Activated effector memory CD4-positive, alpha-beta T cell treated with Interleukin-2 at 50 U/mL for 16 hours (primary cell): Measurements from ENCODE around the gene ULK2.
A peak's percentile ranks its signal among the peaks of the same experiment; 100 is the strongest.

ENCODE experiments used
- DNase-seq: peaks from one replicate; pipeline ENCODE4 v3.0.0-alpha.2; 2020

ULK2 gene

DNA sequence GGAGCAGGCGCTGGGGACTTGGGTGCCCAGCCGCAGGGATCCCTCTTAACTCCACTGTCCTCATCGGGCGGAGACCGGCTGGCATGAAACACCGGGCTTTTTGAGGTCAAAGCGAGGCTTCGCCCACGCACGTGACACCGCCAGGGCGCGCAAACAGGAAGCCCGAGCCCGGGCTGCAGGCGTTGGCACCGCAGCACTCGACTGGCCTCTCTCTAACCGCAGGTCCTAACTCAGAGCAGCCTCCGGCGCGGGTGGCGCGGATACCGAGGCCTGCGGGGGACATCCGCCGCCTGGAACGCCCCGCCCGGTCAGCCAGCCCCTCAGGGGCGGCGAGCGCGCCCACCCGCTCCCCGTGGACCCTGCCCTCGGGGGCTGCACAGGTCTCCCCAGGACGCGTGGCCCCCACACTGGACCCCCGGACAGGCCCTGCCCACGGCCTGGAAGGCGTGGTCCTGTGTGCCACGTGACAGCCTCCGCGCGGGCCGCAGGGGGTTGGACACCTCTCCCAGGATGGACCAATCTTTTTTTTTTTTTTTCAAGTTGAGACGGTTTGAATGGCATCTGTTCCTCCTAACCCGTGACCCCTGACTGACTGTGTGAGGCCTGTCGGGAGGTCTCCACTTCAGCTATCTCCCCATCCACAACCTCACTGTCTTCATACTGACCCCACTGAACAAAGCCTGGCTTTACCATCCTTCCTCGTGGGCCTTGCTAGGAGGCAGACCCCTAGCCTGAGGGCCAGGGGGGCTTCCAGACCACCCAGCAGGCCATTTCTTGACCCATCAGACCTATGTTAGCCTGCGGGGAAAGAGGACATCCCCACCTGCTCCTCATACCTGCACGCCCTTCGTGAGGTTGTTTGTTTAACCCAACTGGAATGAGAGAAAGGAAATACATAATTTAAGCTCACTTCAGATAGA is 143.0 kb downstream of the ULK2 start:
- DNase-seq = peak; percentile 43

DNA sequence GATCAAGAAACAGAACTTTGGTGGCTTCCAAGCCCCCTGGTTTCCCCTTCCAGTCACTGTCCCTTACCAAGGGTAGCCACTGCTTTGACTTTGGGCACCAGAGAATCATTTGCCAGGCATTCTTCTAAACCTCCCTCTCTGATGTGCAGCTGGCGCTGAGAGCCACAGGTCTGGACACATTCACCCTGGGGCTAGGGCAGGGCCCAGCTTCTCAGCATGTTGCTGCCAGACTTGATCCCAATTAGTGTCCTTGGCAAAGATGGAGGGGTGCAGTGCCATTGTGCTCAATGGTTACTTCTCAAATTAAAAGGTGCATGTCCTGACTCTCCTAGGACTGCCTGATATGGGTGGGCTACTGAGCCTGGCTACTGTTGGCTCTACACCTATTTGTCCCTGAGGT is 143.8 kb downstream of the ULK2 start:
- no peak for DNase-seq
